Measurements from ENCODE around the gene SMYD5. TPM values are rescaled to one million over a fixed set of nuclear protein-coding genes. Genes with fewer than 3 reads are reported as not detected.

The SMYD5 gene
- total RNA-seq, 1 donor from 2014 or later = 18.4 TPM

DNA sequence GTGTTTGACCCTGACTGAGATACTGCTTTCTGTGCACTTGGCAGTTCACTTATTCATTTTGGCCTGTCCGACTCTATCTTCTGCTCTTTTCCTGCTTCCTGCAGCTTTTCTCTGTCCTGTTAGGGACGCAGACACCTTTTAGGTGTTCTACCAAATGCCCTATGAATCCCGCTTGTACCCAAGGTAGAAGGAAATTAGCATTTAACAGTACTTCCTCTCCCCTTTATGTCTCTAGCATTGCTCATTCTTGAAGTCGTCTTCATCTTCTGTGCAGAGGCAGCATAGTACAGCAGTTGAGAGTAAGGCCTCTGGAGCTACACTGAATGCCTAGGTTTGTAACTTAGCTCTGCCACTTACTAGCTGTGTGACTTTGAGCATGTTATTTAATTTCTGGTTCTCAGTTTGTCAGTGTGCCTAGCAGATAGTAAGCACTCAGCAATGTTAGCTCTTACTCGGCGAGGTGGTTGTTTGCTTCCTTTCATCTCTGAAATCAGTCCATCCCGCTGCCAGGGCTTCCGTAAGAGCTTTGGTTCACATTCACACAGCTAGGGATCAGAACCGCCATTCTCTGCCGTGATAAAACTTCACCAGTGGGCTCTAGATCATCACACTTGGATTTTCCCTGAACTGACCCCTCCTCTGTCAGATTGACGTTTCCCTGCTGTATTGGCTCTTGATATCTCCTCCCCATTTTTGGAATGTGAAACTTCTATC lies 21.4 kb downstream of the SMYD5 start:
- no peak for DNase-seq (ENCODE audit: extremely low read depth, low read depth, low spot score)

DNA sequence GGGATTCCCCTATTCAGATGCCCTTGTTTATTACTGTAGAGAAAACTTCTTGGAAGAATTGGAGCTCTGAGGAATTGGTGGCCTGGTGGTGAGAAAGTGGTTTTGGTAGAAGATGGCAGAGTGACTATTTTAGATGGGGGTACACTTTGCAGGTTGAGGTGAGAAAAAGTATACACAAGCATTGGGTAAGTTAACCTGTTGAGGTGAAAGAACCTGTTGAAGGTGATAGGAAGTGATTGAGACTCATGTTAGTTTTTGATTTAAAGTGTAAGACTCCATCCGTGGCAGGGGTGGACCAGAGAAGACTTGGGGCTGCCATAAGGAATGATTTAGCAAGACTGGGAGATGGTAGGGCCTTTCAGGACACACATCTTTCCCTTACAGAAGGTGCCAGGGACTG lies 23.1 kb downstream of the SMYD5 start:
- DNase-seq (ENCODE audit: extremely low read depth, low read depth, low spot score) = no peak

DNA sequence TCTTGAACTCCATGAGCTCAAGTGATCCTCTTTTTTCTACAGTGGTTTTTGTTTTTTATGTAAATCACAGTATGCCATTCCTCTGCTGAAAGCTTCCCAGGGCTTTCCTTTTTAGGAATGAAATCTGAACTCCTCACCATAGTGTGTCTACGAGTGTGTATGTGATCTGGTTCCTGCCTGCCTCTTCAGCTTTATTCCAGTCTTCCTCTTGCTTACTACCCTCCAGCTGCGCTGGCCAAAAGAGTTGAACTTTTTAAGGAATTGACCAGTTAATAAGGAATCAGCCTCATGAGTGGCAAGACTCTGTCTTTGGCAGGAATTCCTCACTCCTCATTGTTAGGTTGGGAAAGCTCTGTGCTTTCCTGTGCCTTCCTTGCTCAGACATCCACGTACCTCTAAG lies 24.1 kb downstream of the SMYD5 start:
- no peak for DNase-seq (ENCODE audit: extremely low read depth, low read depth, low spot score)

DNA sequence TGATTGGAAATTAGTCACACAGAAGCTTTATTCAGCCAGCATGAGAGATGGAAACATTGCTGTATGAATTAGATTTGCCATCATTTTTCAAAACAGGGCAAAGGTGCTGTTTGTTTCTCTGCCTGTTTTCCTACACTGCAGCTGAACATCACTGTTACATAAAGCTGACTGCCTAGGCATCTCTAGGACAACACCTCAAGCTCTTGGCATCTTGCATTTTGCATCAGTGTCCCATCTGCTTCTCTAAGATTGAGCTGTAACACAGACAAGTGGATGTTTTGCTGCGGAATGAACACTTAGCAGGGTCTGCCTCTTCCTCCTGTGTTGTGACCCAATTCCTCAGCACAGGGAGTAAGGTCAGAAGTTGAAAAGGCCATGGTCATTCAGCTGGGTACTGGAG lies 24.9 kb downstream of the SMYD5 start:
- no peak for DNase-seq (ENCODE audit: extremely low read depth, low read depth, low spot score)

DNA sequence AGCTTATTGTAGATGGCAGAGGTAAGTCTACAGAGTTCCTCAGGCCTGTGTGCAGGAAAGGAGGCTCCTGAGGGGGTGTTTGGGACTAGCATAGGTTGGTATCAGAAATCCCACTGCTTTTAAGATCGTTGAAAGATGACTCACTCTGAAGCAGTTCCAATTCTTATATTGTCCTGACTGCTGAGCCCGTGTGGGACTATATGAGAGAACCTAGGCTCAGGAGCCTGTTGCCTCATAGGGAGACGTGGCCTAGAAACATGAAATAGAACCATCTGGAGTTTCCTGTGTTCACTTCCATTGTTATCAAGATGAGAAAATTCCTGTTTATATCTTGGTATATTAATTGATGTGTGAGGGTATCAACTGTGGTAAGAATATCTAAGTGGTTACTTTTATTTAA lies 25.7 kb downstream of the SMYD5 start:
- DNase-seq (ENCODE audit: extremely low read depth, low read depth, low spot score) = no peak

DNA sequence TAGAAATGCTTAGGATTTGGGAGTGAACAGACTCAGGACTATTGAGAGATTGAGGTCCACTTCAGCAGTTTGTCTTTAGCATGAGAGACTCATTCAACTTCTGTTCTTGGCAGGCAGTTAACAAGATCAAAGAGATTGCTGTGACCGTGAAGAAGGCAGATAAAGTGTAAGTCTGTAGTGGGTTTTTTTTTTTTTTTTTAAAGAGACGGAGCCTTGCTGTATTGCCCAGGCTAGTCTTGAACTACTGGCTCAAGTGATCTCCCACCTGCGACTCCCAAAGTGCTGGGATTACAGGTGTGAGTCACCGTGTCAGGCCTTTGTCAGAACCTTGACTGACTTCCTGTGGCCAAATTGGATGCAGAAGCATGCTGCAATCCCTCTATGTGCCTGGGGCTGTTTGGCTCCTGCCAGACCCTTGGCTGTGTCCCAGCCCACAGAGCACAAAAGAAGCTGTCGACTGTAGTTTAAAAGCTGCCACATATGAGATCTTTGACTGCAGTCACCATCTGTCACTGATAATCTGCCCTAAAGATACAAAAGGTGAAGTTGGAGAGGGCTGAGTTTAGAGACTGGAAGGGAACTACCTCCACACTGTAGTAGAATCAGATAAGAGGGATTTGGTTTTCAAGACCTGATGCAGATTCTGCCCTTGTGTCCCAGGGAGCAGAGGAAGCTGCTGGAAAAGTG lies 30.0 kb downstream of the SMYD5 start:
- DNase-seq (ENCODE audit: extremely low read depth, low read depth, low spot score) = no peak

DNA sequence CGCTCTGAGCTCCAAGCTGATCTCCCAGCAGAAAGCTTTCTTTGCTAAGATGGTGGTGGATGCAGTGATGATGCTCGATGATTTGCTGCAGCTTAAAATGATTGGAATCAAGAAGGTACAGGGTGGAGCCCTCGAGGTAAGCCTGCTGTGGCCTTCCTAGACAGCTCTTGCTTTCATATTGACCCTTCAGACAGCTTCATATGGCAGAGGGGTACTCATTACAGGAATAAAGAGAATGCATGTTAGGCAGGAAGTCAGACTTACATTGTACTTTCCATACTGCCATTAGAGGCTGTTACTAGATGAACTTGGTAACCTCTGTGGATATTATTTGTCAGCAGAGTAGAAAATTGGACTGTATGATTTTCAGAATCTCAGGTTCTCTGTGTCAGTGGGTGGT lies 30.5 kb downstream of the SMYD5 start:
- no peak for DNase-seq (ENCODE audit: extremely low read depth, low read depth, low spot score)

DNA sequence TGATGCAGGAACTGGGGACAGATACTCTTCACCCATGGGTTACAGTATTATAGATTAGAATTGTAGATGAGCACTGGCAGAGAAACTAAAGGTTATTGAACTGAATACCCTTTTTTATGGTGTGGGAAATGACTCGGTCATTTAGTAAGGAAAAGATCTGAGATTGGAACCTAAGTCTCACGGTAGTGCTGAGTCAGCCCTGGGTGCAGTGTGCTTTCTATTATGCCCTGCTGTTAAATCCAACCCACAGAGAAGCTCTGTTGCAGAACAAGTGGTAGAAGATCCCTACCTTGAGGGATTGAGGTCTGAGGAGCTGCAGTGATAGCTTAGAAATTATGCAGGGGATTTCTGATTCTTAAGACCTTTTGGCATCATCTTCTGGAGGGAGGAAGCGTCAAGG lies 32.8 kb downstream of the SMYD5 start:
- no peak for DNase-seq (ENCODE audit: extremely low read depth, low read depth, low spot score)

DNA sequence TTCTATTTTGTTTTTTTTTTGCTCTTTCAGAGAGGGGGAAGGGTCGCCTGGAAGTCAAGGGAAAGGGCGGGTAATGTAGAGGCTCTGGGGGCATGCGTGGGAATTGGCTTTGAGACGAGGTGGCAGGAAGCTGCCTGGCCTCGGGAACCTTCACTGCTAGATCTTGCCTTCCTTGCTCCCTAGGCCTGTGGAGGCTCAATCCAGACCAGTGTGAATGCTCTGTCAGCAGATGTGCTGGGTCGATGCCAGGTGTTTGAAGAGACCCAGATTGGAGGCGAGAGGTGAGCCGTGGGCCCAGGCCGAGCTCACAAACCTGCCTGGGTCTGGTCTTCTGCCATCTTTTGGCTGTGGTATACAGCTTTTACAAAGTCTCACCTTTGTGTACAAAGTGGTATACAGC lies 35.6 kb downstream of the SMYD5 start:
- no peak for DNase-seq (ENCODE audit: extremely low read depth, low read depth, low spot score)

DNA sequence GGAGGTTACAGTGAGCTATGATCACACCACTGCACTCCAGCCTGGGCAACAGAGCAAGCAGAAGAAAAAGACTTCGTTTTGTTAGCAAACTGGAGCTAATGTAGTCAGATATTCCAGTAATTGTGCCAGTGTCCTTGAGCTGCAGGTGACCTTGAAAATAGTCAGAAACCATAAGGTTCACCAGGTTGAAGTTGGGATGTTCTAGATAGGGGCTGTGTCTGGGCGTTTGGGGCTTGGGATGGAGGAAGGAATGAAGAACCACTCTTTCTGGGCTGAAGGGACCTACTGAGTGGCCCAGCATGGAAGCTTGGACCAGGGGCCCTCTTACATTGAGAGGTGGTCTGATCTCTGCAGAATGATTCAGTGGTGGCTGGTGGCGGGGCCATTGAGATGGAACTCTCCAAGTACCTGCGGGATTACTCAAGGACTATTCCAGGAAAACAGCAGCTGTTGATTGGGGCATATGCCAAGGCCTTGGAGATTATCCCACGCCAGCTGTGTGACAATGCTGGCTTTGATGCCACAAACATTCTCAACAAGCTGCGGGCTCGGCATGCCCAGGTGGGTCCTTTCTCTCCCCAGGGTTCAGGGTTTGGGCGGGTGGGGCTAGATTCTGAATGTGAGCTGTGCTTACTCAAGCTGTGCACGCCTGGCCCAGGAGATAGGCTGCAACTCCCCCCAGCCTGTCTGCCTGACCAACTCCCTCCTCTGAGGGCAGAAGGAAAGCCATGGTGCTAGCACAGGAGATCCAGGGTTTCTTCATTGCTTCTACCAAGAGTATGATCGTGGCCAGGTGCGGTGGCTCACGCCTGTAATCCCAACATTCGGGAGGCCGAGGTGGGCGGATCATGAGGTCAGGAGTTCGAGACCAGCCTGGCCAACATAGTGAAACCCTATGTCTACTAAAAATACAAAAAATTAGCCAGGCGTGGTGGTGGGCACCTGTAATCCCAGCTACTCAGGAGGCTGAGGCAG lies 37.1 kb downstream of the SMYD5 start:
- no peak for DNase-seq (ENCODE audit: extremely low read depth, low read depth, low spot score)

DNA sequence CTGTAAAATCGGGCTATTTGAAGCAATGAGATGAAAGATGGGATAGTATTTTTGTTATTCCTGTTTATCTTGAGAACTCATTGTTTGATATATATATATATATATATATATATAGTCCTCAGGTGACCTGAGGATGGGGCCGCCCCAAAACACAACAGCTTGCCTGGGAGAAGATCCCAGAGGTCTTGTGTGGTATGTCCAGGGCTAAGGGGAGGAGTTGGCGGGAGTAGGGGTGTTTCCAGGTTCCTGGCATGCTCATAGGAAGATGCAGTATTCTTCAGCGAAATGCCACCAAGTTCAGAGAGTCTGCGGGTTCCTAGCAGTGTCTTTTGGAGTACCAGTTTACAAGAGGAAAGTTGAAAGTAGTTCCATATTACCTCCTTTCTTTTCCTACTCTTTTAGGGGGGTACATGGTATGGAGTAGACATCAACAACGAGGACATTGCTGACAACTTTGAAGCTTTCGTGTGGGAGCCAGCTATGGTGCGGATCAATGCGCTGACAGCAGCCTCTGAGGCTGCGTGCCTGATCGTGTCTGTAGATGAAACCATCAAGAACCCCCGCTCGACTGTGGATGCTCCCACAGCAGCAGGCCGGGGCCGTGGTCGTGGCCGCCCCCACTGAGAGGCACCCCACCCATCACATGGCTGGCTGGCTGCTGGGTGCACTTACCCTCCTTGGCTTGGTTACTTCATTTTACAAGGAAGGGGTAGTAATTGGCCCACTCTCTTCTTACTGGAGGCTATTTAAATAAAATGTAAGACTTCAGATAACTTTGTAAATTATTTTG lies 38.4 kb downstream of the SMYD5 start:
- no peak for DNase-seq (ENCODE audit: extremely low read depth, low read depth, low spot score)

DNA sequence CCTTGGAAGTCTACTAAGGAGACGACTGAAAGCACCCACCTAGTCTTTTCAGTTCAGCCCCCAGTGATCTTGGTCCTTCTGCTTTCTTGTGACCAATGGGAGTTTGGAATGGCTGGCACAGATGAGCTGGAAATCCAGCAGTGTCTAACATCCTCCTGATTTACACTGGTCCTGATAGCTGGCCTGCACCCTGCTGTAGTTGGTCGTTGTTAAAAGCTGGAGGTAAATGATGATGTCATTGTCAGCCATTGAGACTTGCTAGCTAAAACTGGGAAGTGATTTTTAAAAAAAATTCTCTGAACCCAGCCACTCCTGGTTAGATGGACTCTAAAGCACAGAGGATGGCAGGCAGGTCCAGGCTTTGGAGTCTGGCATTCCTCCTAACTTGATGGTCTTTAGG lies 39.4 kb downstream of the SMYD5 start:
- DNase-seq (ENCODE audit: extremely low read depth, low read depth, low spot score) = no peak

DNA sequence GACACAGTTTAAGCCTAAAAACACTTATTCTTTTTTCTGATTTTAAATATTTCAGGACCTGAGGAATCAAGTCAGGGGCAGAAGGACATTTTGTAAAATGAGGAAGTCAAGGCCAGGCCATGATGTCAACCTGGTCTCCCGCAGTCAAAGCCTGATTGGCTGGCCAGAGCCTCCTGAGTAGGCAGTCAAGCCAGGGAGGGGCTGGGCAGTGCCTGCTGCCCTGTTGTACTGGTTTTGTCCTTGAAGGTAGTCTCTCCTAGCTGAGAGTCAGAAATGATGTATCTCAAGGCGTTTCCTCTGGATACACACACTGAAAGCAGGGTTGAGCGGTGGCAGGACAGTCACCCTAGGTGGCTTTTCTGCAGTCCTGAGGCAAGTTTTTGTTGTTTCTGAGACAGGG lies 39.9 kb downstream of the SMYD5 start:
- DNase-seq (ENCODE audit: extremely low read depth, low read depth, low spot score) = no peak

DNA sequence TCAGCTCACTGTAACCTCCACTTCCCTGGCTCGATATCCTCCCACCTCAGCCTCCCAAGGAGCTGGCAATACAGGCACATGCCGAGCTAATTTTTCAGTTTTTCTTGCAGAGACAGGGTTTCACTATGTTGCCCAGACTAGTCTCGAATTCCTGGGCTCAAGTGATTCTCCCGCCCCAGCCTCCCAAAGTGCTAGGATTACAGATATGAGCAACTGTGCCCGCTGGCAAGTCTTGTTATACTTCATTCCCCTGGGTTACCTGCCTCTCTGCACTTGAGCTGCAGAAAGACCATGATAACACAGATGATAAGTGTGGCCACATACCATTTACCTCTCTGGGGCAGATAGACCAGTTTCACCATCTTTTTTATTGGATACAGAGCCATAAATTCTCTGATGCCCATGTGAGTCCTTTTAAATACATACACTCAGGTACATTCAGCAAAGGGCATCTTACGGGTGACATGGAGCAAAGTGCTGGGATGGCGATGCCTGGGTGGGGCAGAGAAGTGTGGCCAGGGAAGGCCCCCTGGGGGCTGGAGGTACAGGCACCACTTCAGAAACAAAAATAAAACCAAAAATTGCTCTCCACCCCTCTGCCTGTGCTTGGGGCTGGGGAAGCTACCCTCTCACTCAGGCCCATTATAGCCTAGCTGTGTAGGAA lies 40.4 kb downstream of the SMYD5 start:
- DNase-seq (ENCODE audit: extremely low read depth, low read depth, low spot score) = no peak

DNA sequence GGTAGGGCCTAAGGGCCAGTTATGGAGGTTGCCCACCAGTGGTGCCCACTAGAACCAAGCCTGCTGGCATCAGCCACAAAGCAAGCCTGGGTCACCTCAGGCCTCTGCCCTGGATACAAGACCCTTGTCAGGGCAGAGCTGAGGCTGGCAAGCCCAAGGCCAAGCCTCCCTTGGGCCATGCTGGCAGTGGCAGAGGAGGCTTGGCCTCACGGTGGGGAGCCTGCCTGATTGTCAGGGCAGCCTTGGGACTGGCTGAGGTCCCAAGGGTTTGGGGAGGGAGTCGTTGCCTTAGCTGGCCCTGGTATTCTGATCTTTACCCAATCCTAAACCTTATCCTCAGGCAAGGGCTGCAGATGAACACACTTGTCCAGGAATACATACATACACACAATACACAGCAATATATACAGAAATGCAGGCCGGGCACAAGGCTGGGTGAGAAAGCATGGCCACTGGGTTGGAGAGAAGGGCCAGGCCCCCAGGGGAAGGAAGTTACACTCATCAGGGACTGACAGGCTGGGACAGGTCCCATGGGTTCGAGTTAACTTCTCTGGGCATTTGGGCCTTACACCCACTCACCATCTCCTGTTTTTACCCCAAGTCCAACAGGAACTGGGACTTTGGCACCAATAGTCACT lies 41.1 kb downstream of the SMYD5 start:
- DNase-seq (ENCODE audit: extremely low read depth, low read depth, low spot score) = no peak

DNA sequence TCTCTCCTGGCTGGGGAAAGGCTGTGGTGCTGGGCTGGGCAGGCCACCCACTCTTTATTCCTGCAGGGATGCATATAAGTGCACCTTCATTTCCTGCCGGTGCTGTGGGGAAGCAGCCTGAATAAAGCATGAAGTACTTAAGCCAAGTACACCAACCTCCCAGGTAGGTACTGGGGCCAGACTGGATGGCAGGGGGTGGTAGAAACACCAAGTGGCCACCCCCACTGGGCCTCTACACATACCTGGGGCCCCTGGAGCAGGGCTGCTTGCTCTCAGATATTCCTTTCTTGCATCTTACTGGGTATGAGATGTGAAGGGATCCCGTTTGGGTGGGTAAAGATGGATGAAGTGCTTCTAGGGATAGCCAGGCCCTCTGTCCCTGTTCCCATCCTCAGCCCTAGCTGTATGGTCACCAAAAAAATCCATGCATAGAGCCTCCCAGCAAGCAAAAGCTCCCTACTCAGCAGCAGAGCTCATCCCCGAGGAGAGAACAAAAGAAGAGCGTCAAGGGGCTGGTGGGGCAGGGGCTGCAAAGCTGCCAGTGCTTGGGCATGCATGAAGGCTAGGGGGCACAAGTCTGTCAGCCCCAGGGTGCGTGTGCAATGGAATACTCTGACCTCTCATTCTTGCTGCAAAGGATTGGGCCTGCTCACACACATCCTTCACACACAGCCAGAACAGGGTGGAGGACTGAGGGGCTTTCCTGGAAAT lies 42.0 kb downstream of the SMYD5 start:
- DNase-seq (ENCODE audit: extremely low read depth, low read depth, low spot score) = no peak

DNA sequence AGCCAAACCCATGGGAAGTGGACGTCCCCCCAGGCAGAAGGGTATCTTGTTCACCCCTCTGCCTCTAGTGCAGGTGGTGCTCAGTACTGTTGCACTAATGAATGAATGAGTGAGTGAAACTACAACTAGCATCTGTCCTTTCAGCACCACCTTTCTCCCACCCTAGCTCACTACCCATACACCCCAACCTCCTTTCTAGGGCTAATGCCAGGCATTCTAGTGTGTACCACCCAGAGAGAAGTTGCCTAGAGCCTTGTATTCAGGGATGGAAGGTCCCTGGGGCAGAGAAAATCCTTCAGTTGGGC lies 42.5 kb downstream of the SMYD5 start:
- no peak for DNase-seq (ENCODE audit: extremely low read depth, low read depth, low spot score)

DNA sequence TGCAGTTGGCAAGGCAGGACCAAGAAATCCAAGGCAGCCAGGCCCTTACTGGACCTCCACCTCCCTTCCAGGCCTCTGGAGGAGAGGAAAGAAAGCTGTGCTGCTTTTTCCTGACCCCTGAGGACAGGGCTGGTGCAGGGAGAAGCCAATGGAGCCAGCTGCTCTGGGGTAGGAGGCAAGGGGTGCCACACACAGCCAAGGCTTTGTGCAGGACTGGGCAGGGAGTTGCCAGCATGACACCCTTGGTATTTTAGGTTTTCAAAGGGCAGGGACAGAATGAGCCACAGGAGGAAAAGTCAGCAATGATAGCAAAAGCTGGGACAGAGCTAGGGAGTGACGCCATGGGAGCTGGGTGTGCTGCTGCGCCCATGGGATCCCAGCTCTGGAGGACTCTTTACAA lies 43.0 kb downstream of the SMYD5 start:
- DNase-seq (ENCODE audit: extremely low read depth, low read depth, low spot score) = no peak

DNA sequence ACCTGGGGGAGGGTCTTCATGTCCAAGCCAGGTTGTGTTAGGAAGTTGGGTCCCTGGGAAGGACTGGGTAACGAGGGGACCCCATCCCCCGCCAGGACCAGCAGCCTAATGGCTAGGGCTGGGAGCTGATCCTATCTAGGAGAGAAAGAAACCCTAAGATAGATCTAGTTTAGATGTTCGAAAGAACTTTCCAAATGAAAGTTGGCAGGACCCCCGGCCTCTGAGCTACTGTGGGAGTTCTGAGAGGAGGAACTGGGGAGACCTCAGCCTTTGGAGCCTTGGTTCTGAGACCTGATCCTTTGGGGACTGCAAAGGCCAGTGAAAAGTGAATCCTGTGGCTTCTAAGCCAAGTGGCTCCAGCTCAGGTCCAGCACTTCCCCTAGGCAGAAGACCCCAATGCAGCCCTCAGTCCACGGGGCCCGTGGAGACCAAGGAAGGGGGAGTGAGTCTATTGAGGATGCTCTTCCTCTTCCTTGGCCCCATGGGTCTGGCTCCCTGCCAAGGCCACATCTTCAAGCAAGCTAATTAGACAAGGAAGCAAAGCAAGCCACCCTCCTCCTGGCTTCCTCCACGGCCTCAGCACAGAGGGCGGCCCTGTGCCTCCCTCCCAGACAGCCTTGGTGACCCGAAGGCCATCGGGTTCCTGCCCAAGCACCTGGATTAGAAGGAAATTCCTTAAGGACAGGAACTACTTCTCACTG lies 43.5 kb downstream of the SMYD5 start:
- no peak for DNase-seq (ENCODE audit: extremely low read depth, low read depth, low spot score)

Data from glomerular endothelial cell (primary cell).